ENCODE results near the gene IRF6. TPM values are rescaled to one million over a fixed set of nuclear protein-coding genes. Genes with fewer than 3 reads are reported as not detected.

IRF6 gene
- total and polyA plus RNA-seq, 2 of the 8 experiments (the other 6 are each of a cell fraction or from before 2014, with no cell fraction given) = 9.6 to 13.4 TPM

DNA sequence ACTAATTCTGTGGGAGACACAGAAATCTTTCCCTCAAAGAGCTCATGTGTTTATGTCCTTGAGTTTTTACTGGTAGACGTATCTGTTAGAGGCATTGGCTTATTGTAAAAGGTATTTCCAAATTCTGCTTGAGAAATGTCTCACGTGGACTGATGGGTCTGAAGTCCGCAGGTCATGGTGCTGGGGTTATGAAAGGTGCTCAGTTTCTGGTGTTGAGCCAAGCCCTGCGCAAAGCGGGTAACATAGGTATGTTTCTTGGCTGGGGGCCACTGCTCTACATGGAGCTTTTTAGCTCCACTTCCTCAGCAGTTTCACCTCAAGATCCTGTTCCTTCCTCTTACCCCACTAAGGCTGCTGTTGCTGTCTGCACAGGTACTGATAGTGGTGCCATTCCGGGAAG lies 32.6 kb upstream of the IRF6 start:
- Histone ChIP-seq H3K27ac (ENCODE audit: low read depth, low read length) (no peak overlapping the region), H3K79me2 (ENCODE audit: control insufficient read depth in 1 of 2, insufficient read depth in 2 of 2, low read length in 2 of 2) (no peaks in the 10 kb centered on the region), H3K27me3 (replicated peaks in 1 of 4; ENCODE audit: control insufficient read depth in 3 of 4, extremely low read depth in 1 of 4, insufficient read depth in 3 of 4, low read length in 3 of 4) (no peaks in the 10 kb centered on the region), H3K4me2 (ENCODE audit: insufficient read depth in 1 of 2, low read depth in 2 of 2, low read length in 2 of 2) (no peak overlapping the region), H4K20me1 (replicated peaks in 1 of 2; ENCODE audit: control insufficient read depth in 1 of 2, insufficient read depth in 2 of 2, low read length in 2 of 2) (peaks cover 0 to 6% of the 10 kb centered on the region in 2 experiments), H3K23ac (ENCODE audit: insufficient read length) (no peak overlapping the region), H2BK15ac (ENCODE audit: low read length) (no peak overlapping the region), H3K4me3 (ENCODE audit: extremely low read depth in 1 of 4, insufficient read depth in 2 of 4, low read depth in 3 of 4, low read length in 4 of 4) (no peak overlapping the region), H4K5ac (ENCODE audit: insufficient read length, low read depth, low read length) (no peak overlapping the region), H3K4ac (replicated peaks; ENCODE audit: insufficient read length, low read depth, low read length) (no peak overlapping the region), H3K56ac (replicated peaks; ENCODE audit: insufficient read length, low read depth, low read length) (no peak overlapping the region), H2AFZ (ENCODE audit: low read length) (no peak overlapping the region), H3K36me3 (ENCODE audit: control insufficient read depth in 2 of 4, insufficient read depth in 4 of 4, low read length in 3 of 4) (peaks cover 30 to 90% (median 76%) of the 10 kb centered on the region in 4 experiments), H2BK5ac (ENCODE audit: low read depth, low read length) (no peak overlapping the region), H4K8ac (ENCODE audit: extremely low read depth, insufficient read depth, low read length) (no peak overlapping the region), H2AK5ac (ENCODE audit: low read depth, low read length) (no peak overlapping the region), H2BK12ac (ENCODE audit: low read depth, low read length) (no peak overlapping the region), H2BK120ac (replicated peaks; ENCODE audit: low read depth, low read length) (no peak overlapping the region), H3K9ac (replicated peaks in 1 of 4; ENCODE audit: extremely low read depth in 1 of 4, low read depth in 3 of 4, low read length in 3 of 4) (no peak overlapping the region), H3K79me1 (ENCODE audit: low read depth, low read length) (no peaks in the 10 kb centered on the region), H2BK20ac (ENCODE audit: low read length) (no peak overlapping the region), H3K9me3 (ENCODE audit: insufficient read depth in 2 of 2, low read depth in 1 of 2, low read length in 1 of 2) (no peaks in the 10 kb centered on the region), H3K23me2 (ENCODE audit: low read depth, low read length) (no peaks in the 10 kb centered on the region), H3K4me1 (replicated peaks in 1 of 4; ENCODE audit: control insufficient read depth in 3 of 4, insufficient read depth in 4 of 4, low read length in 3 of 4) (no peaks in the 10 kb centered on the region), H3K18ac (ENCODE audit: extremely low read depth, low read length) (no peak overlapping the region), H3K14ac (ENCODE audit: insufficient read length) (no peak overlapping the region), H4K91ac (replicated peaks; ENCODE audit: insufficient read length, low read length) (no peak overlapping the region)
- FAIRE-seq = no peak
- TF ChIP-seq, protein P1, sequence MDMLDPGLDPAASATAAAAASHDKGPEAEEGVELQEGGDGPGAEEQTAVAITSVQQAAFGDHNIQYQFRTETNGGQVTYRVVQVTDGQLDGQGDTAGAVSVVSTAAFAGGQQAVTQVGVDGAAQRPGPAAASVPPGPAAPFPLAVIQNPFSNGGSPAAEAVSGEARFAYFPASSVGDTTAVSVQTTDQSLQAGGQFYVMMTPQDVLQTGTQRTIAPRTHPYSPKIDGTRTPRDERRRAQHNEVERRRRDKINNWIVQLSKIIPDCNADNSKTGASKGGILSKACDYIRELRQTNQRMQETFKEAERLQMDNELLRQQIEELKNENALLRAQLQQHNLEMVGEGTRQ (IDR thresholded peaks at IDR 0.05; ENCODE audit: low read length) = no peak
- TF ChIP-seq GABPA (IDR thresholded peaks at IDR 0.05; ENCODE audit: borderline replicate concordance, insufficient read depth, low read length) (no peak), SIN3A (conservative IDR thresholded peaks at IDR 0.05 in 1 of 2, IDR thresholded peaks at IDR 0.05 in 1 of 2; ENCODE audit: low read depth in 1 of 2, low read length in 2 of 2) (no peak)
- DNase-seq (ENCODE audit: low read depth in 1 of 2, low spot score in 2 of 2) = no peak
- CTCF ChIA-PET (ENCODE audit: partially characterized antibody) = interaction anchor here (1.0 to 4.6 kb wide), 4 partner anchors 12 to 23 kb away, joined by 3 to 33 read pairs (median 10); no protein-coding TSS in a partner anchor
- POLR2A ChIA-PET (ENCODE audit: partially characterized antibody) = interaction anchor here (1.4 kb wide), 1 partner anchor 12 kb away, joined by 3 read pairs; no protein-coding TSS in a partner anchor
- 93% methylated on average over 6 of the region's 6 CpGs; no CpG with 5 or more reads in 1 of the 2 experiments for WGBS, 2 experiments (ENCODE audit: extremely low coverage in 1 of 2, insufficient coverage in 1 of 2, insufficient read length in 1 of 2, insufficient replicate concordance in 2 of 2, low coverage in 1 of 2, low lambda C conversion rate in 2 of 2, missing lambda C conversion rate in 1 of 2)

Measured in H1 (cell line).